GM21619 (cell line): ENCODE measurements around the gene ADGRF3.
"Not testable (repeated sequence)": the region's sequence is repeated elsewhere in the genome, so short reads cannot be mapped to it uniquely, and the experiment has no call there.

ENCODE experiments used
- ATAC-seq: cut with Tn5 transposase; IDR thresholded peaks from one replicate; pipeline ENCODE4 v1.9.1; 2021; ENCODE audit not compliant: unreplicated experiment

The ADGRF3 gene

DNA sequence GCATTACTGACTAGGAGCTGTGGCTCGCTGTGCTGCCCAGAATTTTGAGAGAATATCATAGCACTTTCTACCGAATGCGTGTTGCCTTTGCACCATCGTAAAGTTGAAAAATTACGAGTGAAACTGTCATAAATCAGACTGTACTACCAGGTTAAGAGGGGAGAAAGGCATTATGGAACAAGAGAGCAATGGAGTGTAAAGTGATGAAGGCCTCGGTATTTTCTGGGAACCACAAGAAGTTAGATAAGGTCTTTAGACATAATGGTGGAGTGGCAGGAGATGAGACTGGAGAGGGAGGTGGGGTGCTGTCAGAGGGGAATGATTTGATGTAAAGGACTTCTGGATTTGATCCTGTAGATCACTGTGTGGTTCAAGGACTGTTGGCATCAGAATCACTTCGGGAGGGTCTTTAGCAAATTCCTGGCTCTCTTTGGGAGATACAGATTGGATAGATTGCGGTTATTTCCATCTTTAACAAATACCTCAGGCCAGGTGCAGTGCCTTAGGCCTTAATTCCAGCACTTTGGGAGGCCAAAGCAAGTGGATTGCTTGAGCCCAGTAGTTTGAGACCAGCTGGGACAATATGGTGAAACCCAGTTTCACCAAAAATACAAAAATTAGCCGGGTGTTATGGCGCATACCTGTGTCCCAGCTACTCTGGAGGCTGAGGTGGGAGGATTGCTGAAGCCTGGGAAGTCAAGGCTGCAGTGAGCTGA is 4.9 kb upstream of the ADGRF3 start:
- ATAC-seq, result no peak

DNA sequence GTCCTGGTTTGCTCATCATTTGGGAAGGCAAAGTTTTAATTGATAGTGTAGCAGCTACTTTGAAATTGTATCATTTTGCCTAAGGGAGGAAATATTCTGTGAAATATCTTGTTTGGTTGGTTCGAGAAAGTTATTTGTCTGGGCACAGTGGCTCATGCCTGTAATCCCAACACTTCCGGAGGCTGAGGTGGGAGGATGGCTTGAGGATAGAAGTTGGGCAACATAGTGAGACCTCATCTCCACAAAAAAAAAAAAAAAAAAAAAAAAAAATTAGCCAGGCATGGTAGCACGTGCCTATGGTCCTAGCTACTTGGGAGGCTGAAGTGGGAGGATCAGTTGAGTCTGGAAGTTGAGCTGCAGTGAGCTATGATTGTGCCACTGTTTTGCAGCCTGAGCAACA is 3.1 kb upstream of the ADGRF3 start:
- ATAC-seq, result no peak

GRCh38 chr2:26347286-26347865 is 787 bp upstream of the ADGRF3 start:
- ATAC-seq, result no peak

DNA sequence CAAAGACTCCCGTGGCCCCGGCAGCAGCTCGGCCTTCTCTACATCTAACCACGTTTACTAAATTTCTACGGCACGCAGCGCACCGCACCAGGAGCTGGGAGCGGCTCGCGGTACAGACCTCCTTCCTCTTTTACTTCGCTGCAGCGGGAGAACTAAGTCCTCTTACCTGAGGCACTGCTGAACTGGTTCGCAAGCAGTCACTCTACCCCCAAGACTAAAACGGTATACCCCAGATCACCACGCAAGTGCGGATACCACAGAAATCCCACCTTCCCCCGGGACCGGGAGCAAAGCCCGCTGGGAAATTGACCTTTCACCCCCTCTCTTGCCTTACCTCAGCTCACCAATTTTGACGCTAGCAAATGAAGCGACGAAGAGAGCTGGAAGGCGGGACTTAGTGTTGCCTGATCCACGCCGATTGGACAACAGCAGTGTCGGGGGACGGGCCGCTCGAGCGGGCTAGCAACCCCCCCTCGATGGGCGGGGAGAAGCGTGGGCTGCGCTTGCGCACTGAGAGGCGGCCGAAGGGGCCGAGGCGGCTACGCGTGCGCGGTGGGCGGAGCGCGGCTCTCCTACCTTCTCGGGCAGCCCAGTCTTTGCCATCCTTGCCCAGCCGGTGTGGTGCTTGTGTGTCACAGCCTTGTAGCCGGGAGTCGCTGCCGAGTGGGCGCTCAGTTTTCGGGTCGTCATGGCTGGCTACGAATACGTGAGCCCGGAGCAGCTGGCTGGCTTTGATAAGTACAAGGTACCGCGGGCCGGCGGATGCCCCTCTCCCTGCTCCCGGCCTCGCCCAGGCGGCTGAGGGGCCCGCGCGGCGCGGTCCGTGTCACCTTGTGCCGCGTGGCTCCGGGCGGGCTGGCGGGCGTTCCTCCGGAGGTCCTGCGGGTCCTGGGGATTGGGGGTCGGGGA is 790 bp downstream of the ADGRF3 start, which contains the start of gene SELENOI:
TSS of gene SELENOI (plus strand) at position 599 of the 909 bp plus-strand sequence. CDS start at position 689, 90 bp downstream.
- ATAC-seq, result peak; percentile 91

- ATAC-seq, result no peak
Measured at GRCh38 chr2:26345283-26345544, 1.4 kb downstream of the ADGRF3 start.

DNA sequence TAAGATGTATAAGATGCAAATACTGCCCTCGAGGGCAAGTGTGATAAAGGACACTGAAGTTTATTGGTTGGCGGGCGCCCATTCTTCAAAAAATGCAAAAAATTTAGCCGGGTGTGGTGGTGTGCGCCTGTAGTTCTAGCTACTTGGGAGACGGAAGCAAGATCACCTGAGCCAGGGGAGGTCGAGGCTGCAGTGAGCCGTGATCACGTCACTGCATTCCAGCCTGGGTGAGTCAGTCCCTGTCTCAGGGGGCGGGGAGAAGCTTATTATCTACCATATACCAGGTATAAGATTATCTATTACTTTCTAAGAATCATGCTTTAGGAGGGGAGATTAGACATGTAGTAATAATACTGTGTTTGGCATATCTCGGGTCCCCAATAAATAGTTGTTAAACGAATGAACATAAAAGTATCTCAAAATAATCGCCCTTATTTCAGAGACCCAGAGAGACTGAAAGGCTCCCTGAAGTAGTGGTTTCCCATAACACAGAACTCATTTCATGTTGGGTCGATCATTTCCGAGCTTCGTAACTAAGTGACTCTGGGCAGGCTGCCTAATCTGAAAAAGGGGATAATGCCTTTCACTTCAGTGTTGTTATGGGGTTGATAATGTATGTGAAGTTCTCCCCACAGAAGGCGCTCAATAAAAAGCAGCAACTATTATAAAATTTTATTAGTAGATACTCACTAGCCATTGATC is 1.9 kb downstream of the ADGRF3 start:
- no peak for ATAC-seq

DNA sequence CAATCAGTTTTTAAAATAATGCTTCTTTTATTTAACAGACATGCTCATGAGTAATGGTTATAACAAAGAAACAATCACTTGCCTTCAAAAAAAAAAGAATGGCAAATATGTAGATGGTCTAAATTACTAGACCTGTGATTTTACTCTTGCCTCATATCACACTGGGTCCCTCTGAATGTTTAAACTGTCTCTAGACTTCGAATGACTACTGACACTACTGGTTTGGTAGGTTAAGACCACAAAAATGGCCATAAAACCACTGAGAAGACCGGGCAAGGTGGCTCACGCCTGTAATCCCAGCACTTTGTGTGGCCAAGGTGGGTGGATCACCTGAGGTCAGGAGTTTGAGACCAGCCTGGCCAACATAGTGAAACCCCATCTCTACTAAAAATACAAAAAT is 5.8 kb downstream of the ADGRF3 start:
- ATAC-seq, result no peak

DNA sequence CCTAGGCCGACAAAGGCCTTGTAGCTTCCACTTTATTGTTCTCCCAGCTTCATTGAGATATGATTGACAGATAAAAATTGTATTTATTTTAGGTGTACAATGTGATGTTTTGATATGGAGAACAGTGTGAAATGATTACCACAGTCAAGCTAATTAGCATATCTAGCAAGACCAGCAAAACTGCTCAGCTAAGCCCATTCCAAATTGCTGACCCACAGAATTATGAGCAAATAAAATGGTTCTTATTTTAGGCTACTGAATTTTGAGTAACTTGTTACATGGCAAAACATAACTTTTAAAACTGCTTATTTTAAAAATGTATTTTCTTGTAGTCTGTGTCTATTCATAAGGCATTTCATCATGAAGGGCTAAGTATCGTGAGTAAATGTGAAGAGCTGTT is 9.3 kb downstream of the ADGRF3 start:
- no peak for ATAC-seq

DNA sequence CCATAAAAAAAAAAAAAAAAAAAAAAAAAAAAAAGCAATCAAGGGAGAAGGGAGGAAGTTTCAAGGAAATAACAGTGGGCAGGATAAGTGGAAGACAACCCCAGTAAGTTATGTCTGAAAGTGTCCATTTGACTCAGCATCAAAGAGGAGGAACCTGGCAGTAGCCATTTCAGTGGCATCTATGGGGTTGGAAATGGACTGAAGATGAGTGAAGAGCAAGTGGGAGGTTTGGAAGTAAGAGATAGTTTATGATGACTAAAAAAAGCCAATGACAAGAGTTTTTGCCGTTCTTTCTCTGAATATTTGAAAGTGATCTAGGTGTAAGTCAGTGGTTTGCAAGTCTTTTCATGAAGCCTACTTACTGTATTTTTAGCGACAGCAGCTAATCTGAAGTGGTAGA is 9.9 kb downstream of the ADGRF3 start:
- ATAC-seq, result no peak

GRCh38 chr2:26335231-26335630 is 11.4 kb downstream of the ADGRF3 start:
- ATAC-seq, result no peak

DNA sequence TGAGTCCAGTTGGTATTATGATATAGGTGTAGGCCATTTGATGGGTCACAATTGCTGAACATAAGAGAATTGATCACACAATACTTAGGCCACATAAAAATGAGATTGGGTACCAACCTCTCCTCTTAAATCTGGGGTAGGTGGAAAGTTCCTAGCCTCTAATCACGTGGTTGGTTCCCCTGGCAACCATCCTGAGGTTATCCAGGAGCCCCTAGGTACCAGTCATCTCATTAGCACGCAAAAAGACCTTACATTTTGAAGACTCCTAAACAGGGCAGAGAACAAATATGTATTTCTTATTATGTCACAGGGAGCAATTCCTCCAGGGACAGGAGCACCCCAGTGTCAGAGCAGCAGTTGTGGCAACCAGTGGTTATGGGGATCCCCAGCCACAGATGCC is 13.3 kb downstream of the ADGRF3 start:
- no peak for ATAC-seq

- ATAC-seq, result not testable (repeated sequence)
Measured at GRCh38 chr2:26331321-26331720, 15.3 kb downstream of the ADGRF3 start.

GRCh38 chr2:26330604-26331003 is 16.0 kb downstream of the ADGRF3 start:
- no peak for ATAC-seq

- peak; percentile 73 for ATAC-seq
Measured at GRCh38 chr2:26330114-26330549, 16.5 kb downstream of the ADGRF3 start.

DNA sequence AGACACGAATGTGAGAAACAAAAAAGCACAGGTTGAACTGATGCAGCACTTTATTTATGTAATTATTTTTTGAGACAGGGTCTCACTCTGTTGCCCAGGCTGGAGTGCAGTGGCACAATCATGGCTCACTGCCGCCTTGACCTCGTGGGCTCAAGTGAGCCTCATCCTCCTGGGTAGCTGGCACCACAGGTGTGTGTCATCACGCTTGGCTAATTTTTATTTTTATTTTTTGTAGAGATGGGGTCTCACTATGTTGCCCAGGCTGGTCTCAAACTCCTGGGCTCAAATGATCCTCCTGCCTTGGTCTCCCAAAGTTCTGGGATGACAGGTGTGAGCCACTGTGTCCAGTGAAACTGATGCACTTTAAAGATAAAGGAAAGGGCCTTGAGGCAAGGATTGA is 17.5 kb downstream of the ADGRF3 start:
- ATAC-seq, result not testable (repeated sequence)

- no peak for ATAC-seq
Measured at GRCh38 chr2:26327291-26328272, 19.0 kb downstream of the ADGRF3 start.

DNA sequence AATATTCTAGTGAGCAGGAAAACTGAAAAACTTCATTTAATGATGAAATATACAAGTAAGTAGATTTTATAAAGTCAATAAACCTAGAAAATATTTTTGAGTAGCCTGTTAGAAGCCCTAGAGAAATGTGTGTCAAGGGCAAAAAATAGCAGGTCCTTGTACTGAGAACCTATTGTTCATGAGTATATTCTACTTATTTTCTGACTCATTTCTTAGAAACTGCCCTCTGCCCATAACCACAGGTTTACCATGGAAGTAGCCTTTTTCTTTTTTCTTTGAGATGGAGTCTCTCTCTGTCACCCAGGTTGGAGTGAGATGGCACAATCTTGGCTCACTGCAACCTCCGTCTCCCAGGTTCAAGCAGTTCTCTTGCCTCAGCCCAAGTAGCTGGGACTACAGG is 20.1 kb downstream of the ADGRF3 start:
- no peak for ATAC-seq

- no peak for ATAC-seq
Measured at GRCh38 chr2:26325851-26326250, 20.7 kb downstream of the ADGRF3 start.

DNA sequence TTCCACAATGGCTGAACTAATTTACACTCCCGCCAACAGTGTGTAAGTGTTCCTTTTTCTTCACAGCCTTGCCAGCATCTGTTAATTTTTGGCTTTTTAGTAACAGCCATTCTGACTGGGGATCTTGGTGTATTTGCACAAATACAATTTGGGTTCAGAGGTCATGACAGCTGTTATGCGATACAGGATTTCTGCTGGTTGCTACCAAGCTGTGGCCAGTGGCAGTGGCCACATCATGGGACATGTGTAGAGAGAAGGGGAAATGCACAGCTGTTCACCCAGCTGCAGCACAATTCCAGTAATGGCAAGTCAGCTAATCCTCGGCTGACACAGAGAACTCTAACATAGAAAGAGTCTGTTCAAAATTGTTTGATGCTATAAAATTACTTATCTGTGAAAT is 21.7 kb downstream of the ADGRF3 start:
- ATAC-seq, result no peak

DNA sequence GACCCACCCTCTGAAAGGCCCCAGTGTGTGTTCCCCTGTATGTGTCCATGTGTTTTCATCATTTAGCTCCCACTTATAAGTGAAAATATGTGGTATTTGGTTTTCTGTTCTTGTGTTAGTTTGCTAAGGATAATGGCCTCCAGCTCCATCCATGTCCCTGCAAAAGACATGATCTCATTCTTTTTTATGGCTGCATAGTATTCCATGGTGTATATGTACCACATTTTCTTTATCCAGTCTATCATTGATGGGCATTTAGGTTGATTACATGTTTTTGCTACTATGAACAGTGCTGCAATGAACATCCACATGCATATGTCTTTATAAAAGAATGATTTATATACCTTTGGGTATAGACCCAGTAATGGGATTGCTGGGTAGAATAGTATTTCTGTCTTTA is 22.1 kb downstream of the ADGRF3 start:
- not testable (repeated sequence) for ATAC-seq
